Subcutaneous abdominal adipose tissue (tissue), 5 donors: Measurements from ENCODE around the gene ZBTB43.

Source experiments
- H3K27ac ChIP-seq: one replicate; pipeline ENCODE4 v1.7.0; 2013; ENCODE audit warnings: low read depth, mild to moderate bottlenecking, inconsistent platforms, low read length, moderate library complexity
- H3K27me3 ChIP-seq, 5 donors: one replicate each; pipeline ENCODE4 v1.7.0; 2013; ENCODE audit warnings: low read length in 5 of 5, inconsistent platforms in 1 of 5; ENCODE audit not compliant: control insufficient read depth in 5 of 5, insufficient read depth in 4 of 5
- H3K36me3 ChIP-seq, 5 donors: one replicate each; pipeline ENCODE4 v1.7.0; 2013; ENCODE audit warnings: low read length in 5 of 5; ENCODE audit not compliant: control insufficient read depth in 5 of 5, insufficient read depth in 5 of 5
- H3K4me1 ChIP-seq, 5 donors: one replicate each; pipeline ENCODE4 v1.7.0; 2013; ENCODE audit warnings: low read length in 5 of 5, mild to moderate bottlenecking in 3 of 5, moderate library complexity in 1 of 5; ENCODE audit not compliant: control insufficient read depth in 5 of 5, insufficient read depth in 5 of 5
- H3K4me3 ChIP-seq, 5 donors: one replicate each; pipeline ENCODE4 v1.7.0; 2013; ENCODE audit warnings: low read length in 5 of 5, low read depth in 1 of 5
- H3K9ac ChIP-seq, 5 donors: one replicate each; pipeline ENCODE4 v1.7.0; 2013; ENCODE audit warnings: low read length in 5 of 5, mild to moderate bottlenecking in 4 of 5, moderate library complexity in 3 of 5
- H3K9me3 ChIP-seq, 5 donors: one replicate each; pipeline ENCODE4 v1.7.0; 2013; ENCODE audit warnings: low read length in 5 of 5; ENCODE audit not compliant: control insufficient read depth in 5 of 5
- donor health status: healthy.
- donor health status: healthy.
- donor health status: healthy.
- donor health status: healthy.
- donor health status: healthy.

The ZBTB43 gene

DNA sequence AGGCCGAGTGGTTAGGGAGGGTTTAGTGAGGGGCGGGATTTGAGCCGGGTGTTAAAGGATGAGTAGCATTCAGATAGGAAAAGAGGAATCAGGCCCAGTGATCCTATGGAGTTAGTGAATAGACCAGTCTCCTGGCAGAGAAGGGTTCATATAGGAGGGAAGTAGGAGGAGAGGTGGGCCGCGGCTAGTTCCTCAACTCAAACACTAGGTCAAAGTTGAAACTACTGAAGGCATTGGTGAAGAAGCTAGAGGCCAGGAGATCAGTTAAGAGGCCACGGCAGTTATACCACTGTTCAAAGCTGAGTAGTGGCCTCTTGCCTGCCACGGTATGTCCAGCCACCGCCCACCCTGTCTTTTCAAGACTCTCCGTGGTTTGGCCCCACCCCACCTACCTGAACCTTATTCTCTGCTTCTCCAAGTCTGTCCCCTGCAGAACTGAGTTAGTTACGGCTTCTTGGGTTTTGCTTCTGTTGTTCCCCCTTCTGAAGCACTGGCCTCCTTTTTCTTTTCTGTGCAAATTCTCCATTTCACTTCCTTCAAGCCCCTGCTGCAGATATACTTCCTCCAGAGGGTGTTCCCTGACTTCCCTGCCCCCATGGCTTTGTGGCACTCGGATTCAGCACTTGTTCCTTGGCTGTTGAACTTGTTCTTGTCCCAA lies 57.4 kb downstream of the ZBTB43 start:
- H3K36me3 ChIP-seq: peaks cover 5 to 22% (median 11%) of the 10 kb centered on the region in 5 donors
- peak overlapping the region in 3 of 5 donors; percentile 85 to 92 (median 90) for H3K9ac ChIP-seq
- H3K9me3 ChIP-seq: no peaks in the 10 kb centered on the region
- H3K4me3 ChIP-seq: peak overlapping the region; percentile 80 to 91 (median 84)
- H3K27ac ChIP-seq: peak overlapping the region; percentile 86
- peaks cover 9 to 39% (median 34%) of the 10 kb centered on the region in 5 donors for H3K4me1 ChIP-seq
- no peaks in the 10 kb centered on the region for H3K27me3 ChIP-seq

GRCh38 chr9:126864771-126865170 lies 59.9 kb downstream of the ZBTB43 start:
- Histone ChIP-seq H3K27me3 (no peaks in the 10 kb centered on the region), H3K4me1 (peaks cover 9 to 47% (median 38%) of the 10 kb centered on the region in 5 donors), H3K9me3 (no peaks in the 10 kb centered on the region), H3K9ac (no peak overlapping the region), H3K4me3 (no peak overlapping the region), H3K36me3 (peaks cover 11 to 30% (median 15%) of the 10 kb centered on the region in 5 donors), H3K27ac (no peak overlapping the region)

- no peak overlapping the region for H3K9ac ChIP-seq
- H3K27me3 ChIP-seq: no peaks in the 10 kb centered on the region
- no peak overlapping the region for H3K4me3 ChIP-seq
- no peaks in the 10 kb centered on the region for H3K9me3 ChIP-seq
- H3K36me3 ChIP-seq: peaks cover 6 to 31% (median 15%) of the 10 kb centered on the region in 5 donors
- no peak overlapping the region for H3K27ac ChIP-seq
- H3K4me1 ChIP-seq: peaks cover 0 to 14% (median 5%) of the 10 kb centered on the region in 5 donors
These were observed 64.5 kb downstream of the ZBTB43 start for GRCh38 chr9:126869368-126869767.

DNA sequence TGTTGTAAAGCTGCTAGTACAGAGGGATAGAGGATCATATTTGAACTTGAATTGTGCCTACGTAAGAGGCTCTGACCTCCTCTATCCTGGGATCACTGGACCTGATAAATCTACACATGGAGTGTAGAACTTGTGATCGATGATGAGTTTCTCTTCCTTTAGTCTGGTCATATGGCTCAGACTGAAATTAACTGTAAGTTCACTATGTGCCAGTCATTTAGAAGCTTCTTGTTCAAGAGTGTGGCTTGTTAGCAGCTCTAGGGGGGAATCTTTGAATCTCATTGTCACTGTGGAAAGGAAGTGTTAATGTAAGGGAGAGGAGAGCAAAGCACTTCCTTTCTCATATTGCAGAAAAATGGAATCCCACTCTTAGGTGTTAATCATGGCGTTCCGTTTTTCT lies 67.7 kb downstream of the ZBTB43 start:
- Histone ChIP-seq H3K4me3 (no peak overlapping the region), H3K9ac (no peak overlapping the region), H3K36me3 (peaks cover 0 to 14% (median 9%) of the 10 kb centered on the region in 5 donors), H3K4me1 (peaks cover 0 to 10% (median 4%) of the 10 kb centered on the region in 5 donors), H3K27ac (no peak overlapping the region), H3K9me3 (no peaks in the 10 kb centered on the region), H3K27me3 (no peaks in the 10 kb centered on the region)

GRCh38 chr9:126874546-126875314 lies 69.9 kb downstream of the ZBTB43 start:
- H3K9ac ChIP-seq: no peak overlapping the region
- no peak overlapping the region for H3K4me3 ChIP-seq
- H3K9me3 ChIP-seq: no peaks in the 10 kb centered on the region
- H3K4me1 ChIP-seq: peaks cover 0 to 4% (median 0%) of the 10 kb centered on the region in 5 donors
- H3K27ac ChIP-seq: no peak overlapping the region
- peaks cover 0 to 12% (median 6%) of the 10 kb centered on the region in 5 donors for H3K36me3 ChIP-seq
- no peaks in the 10 kb centered on the region for H3K27me3 ChIP-seq

- Histone ChIP-seq H3K27ac (no peak overlapping the region), H3K36me3 (peaks cover 0 to 24% (median 18%) of the 10 kb centered on the region in 5 donors), H3K9me3 (no peaks in the 10 kb centered on the region), H3K4me3 (no peak overlapping the region), H3K4me1 (peaks cover 0 to 5% (median 4%) of the 10 kb centered on the region in 5 donors), H3K9ac (no peak overlapping the region), H3K27me3 (no peaks in the 10 kb centered on the region)
These were observed 71.1 kb downstream of the ZBTB43 start for GRCh38 chr9:126875756-126876510.

- Histone ChIP-seq H3K36me3 (peaks cover 2 to 27% (median 21%) of the 10 kb centered on the region in 5 donors), H3K9me3 (no peaks in the 10 kb centered on the region), H3K27ac (no peak overlapping the region), H3K9ac (no peak overlapping the region), H3K4me3 (no peak overlapping the region), H3K27me3 (no peaks in the 10 kb centered on the region), H3K4me1 (peaks cover 0 to 6% (median 4%) of the 10 kb centered on the region in 5 donors)
These were observed 71.7 kb downstream of the ZBTB43 start for GRCh38 chr9:126876531-126876930.

DNA sequence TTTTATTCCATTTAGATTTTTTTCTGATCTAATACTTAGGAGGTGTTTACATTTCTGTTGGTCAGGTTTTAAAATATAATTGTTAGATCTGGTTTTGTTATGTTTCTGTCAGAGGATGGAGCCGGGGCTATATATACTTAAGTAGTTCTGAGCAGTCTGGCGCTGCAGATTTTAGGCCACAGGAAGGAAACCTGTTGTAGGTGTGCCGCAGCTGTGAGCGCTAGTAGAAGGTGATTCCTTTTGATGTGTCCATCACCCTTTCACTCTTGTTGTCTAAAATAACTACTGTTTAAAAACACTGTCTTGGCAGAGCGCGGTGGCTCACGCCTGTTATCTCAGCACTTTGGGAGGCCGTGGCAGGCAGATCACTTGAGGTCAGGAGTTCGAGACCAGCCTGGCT lies 72.6 kb downstream of the ZBTB43 start:
- H3K9me3 ChIP-seq: no peaks in the 10 kb centered on the region
- H3K4me1 ChIP-seq: peaks cover 0 to 6% (median 4%) of the 10 kb centered on the region in 5 donors
- peaks cover 7 to 34% (median 30%) of the 10 kb centered on the region in 5 donors for H3K36me3 ChIP-seq
- H3K9ac ChIP-seq: no peak overlapping the region
- H3K27ac ChIP-seq: no peak overlapping the region
- H3K27me3 ChIP-seq: no peaks in the 10 kb centered on the region
- no peak overlapping the region for H3K4me3 ChIP-seq

GRCh38 chr9:126879288-126879687 lies 74.4 kb downstream of the ZBTB43 start:
- no peaks in the 10 kb centered on the region for H3K9me3 ChIP-seq
- H3K36me3 ChIP-seq: peaks cover 7 to 43% (median 36%) of the 10 kb centered on the region in 5 donors
- H3K27me3 ChIP-seq: no peaks in the 10 kb centered on the region
- no peak overlapping the region for H3K4me3 ChIP-seq
- H3K27ac ChIP-seq: no peak overlapping the region
- no peak overlapping the region for H3K9ac ChIP-seq
- H3K4me1 ChIP-seq: peaks cover 0 to 6% (median 4%) of the 10 kb centered on the region in 5 donors
